GM19023 (cell line): ENCODE measurements around the gene GPC5.

Experiments
- ATAC-seq: cut with Tn5 transposase; IDR thresholded peaks from one replicate; pipeline ENCODE4 v1.9.1; 2021; ENCODE audit warnings: mild to moderate bottlenecking, moderate library complexity; ENCODE audit not compliant: unreplicated experiment

GPC5 gene

DNA sequence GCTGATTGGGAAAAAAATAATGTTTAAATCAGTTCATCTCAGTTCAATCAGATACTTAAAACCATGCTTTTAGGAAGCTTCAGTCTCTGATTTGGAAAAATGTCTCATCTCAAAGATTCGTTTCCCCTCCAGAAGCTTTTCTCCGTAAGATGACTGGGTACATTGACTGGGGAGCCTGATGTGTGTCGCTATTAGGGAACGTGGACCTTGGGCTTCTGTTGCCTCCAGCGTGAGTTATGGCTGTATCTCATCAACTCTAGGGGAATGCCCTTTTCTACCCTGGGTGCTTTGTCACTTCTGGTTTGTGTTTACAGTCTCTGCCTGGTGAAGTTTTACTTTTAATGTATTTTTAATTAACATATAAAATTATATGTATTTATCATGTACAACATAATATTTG is 1192.7 kb downstream of the GPC5 start:
- ATAC-seq = no peak

DNA sequence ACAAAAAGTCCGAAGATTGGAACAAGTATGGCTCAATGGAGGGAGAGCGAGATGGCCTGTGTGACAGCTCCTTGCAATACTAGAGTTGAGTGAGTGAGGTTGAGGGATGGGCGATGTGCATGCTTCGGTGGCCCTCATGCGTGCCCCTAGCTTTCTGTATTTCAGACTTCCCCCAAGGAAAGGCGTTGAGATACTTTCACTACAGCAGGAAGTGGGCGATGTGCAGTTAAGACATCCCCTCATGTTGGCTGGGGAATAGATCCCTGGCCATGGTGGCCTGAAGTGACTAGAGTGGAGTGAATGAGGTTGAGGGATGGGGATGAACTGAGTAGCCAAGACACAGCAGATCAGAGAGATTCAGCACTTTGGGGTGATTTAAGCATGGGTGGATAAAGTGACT is 1194.3 kb downstream of the GPC5 start:
- no peak for ATAC-seq

DNA sequence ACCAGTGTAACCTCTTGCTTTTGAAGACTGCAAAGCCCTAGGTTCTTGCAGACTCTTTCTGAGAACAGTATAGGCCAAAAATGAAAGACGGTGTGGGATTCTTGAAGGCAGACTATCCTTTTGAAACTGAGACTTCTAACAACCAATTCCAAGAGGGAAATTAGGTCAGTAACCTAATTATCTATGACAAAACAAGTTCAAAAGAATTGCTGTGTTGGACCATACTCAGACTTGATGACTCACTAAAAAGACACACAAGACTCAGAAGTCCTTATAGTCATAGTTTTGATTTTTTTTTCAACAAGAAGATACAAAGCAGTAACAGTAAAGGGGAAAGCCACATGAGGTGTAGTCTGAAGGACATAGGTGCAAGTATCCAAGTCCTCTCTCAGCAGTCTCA is 1204.1 kb downstream of the GPC5 start:
- no peak for ATAC-seq

DNA sequence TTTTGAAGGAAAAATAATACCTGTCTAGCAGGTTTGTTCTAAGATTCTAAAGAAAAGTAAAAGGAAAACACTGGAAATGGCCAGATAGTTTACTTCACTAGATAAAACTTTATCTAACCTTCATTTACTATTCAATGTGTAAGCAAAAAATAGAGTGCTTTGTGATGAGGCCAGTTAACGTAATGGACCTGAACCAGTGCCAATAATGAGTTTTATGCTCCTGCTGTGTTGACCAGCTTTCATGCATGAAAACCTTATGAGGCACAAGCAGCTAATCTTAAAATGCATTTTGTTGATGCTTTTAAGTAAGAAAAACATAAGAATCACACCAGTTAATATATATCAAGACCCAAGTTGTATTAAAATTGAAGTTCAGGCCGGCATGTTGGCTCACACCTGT is 1211.0 kb downstream of the GPC5 start:
- no peak for ATAC-seq

DNA sequence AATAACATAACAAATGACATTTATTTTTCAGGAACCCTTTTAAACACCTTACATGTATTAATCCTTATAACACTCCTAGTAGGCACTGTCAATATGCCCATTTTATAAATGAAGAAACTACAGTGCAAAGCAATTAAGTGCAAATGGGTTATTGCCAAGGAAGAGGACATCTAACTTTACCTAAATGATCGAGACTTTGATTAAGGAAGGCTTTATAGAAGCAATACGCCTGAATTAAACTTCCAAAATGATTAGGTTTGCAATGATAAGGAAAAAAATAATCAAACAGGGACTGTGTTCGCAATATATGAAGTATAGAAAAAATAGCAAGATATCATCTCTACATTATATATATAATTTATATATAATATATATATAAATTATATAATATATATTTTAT is 1214.5 kb downstream of the GPC5 start:
- ATAC-seq = no peak

DNA sequence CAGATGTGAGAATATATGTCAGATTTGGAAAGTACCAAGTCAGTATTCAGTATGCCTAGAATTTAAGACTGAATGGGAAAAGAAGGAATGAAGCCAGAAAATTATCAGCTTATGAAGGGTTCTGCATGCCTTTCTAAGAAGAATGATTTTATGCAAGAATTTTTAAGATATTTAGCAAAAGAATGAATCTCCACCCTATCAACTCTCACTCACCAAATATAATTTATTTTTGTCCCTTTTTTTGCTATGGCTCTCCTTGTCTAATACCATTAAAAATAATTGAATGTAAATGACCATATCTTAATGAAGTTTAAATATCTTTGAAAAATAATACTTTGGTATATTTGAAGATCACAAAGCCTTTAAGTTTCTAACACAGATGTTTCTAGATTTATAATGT is 1215.5 kb downstream of the GPC5 start:
- ATAC-seq = no peak

DNA sequence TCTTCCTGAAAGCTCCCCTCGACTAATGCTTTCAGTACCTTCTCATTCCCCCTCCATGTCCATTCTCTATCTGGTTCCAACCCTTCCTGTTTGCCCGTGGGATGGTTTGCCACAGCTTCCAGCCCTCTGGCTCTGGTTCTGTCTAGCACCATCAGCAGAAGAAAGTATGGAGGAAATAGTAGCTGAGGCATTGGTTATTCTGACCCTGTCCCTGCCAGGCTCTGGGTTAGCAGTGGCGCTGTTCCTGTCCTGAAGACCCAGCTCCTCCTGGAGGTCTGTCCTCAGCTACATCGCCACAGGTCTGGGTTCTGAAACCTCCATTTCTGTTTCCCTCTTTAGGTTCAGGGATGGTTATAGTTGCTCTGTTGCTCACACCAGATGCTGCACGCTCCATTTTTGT is 1223.6 kb downstream of the GPC5 start:
- ATAC-seq = no peak

DNA sequence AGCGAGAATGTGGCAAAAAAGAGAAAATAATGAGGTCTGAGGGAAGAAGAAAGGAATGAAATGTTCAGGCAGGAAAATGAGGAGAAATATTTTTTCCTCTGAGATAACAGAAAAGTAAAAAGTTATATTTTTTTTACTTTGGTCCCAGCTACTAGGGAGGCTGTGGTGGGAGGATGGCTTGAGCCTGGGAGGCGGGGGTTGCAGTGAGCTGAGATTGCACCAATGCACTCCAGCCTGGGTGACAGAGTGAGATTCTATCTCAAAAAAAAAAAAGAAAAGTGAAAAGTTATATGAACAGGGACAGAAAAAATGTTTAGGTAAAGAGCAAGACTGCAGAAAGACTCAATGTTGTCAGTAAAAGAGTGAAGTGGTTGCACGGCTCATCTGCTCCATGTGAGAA is 1224.5 kb downstream of the GPC5 start:
- ATAC-seq = no peak

DNA sequence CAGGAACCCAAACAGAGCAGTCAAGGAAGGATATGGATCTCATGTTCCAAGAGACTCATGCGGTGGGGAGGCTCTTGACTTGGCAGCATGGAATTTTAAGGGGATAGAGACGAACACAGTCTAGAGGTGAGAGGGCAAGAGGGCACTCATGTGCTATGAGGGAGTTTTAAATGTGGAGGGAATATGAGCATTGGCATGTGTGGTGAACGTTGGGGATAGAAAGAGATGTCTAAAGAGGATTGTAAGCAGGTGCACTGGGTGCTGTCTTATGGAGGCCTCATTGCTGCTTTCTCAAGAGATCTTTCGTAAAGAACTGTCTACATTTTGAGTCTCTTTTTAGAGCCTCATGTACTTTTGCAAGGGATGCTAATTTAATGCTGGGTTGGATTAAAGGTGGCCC is 1227.9 kb downstream of the GPC5 start:
- ATAC-seq = no peak

DNA sequence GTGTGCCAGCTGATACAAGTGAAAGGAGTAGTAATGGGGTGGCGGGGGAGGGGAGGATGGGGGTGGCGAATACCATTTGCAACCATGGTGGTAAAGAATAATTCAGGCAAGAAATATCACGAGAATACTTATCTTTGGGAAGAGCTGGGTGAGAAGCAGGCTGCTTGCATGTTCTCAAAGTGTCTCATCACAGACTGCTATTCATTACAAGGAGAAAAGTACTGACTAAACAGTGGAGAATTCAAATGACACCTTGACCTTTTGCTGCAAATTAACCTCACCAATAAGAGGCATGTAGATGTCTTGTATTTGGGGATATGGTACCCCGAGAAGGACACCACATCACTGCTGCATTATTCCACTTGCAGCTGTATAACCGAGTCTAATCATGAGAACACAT is 1242.5 kb downstream of the GPC5 start:
- ATAC-seq = no peak

DNA sequence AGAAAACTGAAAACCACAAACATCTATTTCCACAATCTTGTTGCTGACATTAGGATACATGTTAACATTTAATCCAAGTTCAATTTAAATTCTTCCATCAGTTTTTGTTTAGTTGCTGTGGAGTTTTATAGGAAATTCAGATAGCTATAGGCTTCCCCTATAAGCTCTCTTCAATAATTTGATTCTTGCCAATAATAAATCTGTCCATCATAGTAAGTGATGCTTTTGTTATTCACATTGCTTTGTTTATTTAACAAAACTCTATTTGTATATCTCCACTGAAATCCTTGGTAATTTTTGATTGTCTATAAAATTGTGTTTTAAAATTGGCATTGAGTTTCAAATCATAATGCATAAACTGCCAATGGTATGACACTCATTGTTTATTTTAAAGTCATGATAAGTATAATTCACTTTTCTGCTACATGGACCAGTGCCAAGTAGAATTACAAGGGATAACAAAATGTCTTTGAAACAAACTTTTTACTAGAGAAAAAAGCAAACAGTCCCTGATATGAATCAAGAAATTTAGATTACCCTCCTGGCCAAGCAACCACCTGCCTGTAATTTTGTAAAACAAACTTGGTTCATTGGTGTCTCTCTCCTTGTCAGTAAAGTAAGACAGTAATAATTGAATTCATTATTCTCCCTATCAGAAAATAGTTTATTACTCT is 1250.9 kb downstream of the GPC5 start:
- ATAC-seq = no peak

DNA sequence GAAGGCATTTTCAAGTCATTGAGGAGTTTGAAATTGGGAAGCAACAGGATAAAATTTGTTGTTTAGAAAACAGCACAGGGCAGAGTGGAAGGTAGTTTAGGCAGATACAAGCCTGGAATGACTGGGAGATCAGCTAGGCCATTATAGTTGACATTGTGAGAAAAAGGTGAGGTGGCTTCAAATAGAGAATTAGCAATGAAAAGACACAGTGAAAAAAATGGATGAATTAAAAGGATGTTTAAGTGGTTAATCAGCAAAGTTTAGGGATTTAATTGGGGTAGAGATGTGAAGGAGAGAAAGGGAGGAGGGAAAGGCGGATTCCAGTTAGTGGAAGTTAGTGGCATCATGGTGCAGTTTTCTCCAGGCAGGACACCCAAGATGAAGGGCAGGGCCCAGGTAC is 1257.7 kb downstream of the GPC5 start:
- no peak for ATAC-seq

DNA sequence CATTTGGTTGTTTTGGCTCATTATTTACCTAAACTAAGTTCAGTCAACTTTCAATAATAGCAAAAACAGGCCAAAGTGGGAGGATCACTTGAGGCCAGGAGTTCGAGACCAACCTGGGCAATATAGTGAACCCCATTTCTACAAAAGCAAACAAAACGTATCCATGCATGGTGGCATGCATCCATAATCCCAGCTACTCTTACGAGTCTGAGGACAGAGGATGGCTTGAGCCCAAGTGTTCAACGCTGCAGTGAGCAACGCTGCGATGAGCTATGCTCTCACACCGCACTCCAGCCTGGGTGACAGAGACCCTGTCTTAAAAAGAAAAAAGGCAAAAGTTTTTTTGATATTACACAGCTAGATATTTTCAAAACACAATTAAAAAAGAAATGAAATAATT is 1258.2 kb downstream of the GPC5 start:
- no peak for ATAC-seq

DNA sequence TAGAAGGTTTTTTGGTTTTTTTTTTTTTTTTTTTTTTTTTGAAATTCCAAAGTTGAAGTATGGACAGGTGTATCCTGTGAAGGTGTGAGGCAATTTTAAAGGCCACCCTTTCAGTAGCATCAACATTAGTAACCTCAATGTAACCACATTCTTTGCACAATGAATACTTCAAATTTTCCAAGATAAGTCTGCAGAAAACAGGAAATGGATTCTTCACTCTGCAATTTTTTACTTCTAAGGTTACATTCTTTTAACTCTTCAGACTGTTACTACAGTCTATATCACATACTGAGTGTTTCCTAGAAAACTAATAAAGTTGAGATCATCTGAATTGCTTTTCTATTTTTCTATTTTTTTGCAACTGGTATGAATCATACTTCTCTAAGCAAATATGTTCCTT is 1259.1 kb downstream of the GPC5 start:
- ATAC-seq = no peak

DNA sequence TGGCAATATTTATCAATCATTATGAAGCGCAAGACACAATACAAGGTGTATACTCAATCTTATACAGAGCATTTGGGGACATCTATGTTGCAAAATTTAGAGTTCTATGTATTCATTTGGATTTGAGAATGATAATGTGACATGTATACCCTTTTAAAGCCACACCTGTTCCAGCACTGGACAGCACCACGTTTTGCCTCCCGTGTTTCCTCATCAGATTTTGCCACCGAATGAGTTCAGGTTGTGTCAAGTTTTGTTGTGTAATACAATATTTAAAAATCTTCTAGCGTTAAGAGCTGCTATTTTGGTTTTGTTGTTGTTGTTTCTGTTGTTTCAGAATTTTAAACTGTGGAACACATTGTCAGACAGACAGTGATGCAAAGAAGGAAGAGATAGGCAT is 1259.9 kb downstream of the GPC5 start:
- ATAC-seq = no peak

DNA sequence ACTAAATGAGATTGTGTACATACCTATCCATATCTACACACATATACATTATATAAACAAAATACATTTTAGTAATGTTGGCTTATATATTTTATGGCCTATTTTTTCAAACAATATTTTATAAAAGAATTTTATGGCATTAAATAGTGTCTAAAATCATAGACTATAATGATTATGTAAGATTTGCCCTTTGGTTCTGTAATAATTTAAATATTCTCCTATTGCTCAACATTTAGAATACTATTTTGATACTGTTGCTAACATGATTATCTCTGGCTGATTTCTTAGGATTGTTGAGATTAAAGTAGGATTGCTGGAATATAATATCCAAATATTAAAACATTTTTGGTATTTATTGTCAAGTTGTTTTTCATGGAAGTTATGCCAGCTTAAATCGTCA is 1263.0 kb downstream of the GPC5 start:
- no peak for ATAC-seq

DNA sequence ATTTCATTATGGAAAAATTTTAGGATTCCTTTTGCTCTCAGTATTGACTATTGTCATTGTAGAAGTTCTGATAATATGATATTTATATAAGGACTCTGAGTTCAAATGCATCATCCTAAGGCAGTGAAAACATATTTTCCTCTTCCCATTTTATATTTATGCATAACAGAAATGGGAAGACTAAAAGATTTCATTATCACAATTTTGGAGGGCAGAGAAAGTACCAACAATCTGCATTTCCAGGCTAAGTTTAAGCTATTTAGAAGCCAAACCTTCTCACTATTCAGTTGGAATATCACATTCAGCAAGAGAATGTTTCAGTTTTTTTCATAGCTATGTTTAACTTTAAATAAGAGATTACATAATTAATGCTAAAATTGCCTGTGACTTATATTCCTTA is 1269.7 kb downstream of the GPC5 start:
- no peak for ATAC-seq

DNA sequence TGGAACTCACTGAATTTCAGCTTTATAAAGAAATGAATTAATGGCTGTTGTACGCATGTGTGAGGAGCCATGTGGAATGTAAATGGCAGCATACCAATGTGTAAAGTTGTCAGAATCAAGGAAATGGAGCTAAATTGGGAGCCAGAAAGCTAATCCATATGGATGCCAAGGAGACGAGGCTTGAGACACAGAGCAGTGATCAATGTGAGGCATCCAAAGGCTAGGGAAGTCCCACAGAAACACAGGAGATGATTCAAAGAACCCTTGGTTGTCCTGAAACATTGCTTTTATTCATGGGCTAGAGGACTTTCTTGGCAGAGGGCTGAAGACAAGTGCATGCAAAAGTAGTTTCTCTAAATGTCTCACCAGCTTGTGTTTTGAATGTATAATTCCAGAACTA is 1271.7 kb downstream of the GPC5 start:
- no peak for ATAC-seq

DNA sequence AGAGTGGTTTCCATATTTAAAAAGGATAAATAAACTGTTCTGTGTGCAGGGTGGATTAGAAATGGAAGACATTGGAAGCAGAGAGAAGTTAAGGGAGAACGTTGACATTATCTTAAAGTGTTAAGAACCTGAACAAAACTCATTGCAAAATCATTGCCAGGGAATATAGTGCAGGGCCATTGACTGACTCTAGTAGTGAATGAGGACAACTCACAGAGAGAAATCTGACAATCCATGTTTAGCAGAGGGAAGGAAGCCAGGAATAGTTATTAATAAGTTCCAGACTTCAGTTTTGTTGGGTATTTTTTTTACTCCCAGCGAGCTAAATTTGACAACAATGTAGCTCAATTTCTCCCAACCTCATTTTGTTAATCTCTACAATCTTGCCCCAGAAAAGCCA is 1273.4 kb downstream of the GPC5 start:
- ATAC-seq = no peak

DNA sequence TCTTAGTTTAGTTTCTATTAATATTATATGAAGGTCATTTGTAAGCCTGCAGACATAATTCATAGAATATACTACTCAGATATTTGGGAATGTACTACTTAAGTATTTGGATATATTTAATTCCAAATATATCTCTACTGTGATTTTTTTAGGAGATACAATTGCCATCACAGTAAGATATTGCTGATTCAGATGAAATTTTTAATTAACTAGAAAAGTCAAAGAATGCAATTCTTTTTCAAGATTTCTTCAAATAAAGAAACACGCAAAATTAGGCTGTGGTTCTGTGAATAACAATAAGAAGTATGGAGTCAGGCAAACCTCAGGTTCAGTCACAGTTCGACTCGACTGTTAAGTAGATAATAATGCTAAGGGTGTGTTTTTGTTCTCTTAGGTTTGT is 1277.8 kb downstream of the GPC5 start:
- no peak for ATAC-seq

DNA sequence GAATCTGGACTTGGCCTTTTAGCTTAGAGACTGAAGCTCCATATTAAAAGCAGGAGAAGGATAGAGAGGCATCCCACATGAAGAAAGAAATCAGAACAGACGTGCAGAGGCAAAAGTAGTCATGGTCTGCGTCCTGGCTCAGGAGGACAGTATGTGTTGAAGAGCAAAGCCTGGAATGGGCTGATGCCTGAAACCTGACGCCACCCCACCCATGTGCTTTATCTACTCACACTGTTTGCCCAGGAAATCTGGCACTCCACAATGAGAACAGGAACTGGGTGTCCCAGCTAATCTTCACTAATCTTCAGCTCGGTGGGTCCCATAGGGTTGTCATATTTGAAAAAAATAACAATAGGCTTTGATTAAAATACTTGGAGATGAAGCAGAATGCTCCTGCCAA is 1279.2 kb downstream of the GPC5 start:
- no peak for ATAC-seq

DNA sequence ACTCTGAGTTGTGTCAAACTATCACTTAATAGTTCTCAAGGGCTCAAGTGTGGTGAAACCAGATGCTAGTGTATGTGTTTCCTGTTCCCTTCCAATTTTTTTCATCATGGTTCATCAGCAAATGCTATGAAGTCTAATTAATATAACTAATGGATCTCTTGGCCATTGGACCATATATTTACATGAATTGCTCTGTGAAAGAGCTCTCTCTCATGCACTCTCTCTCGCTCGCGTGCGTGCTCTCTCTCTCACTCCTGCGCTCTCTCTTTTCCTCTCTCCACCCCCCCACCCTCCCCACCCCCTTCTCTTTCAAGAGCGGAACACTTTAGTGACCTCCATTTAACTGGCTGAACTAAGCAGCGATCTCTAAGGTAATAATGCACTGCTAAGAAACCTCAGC is 1281.2 kb downstream of the GPC5 start:
- ATAC-seq = no peak

DNA sequence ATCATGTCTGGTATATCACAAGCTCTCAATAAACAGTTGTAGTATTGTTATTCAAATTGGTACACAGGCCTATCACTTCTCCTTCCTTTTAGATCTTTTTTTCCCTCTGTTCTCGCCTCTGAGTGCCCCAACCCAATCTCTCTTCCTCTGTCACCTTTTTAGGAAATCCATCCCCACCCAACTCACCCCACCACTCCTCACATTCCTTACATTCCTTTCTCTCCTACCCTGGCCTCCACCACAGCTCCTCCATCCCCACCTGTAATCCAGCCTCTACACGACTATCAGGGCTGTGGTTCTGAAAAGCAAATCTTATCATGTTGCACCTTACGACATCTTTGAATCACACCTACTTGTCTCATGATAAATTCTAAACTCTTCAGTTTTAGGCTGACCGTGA is 1282.8 kb downstream of the GPC5 start:
- no peak for ATAC-seq
